NCI-H82 (cell line): ENCODE results near the gene BMERB1.
"Not testable (repeated sequence)": the region's sequence is repeated elsewhere in the genome, so short reads cannot be mapped to it uniquely, and the experiment has no call there.

Source experiments
- DNase-seq: peaks from one replicate; lab custom pipeline; 2025; lab: John Stamatoyannopoulos, UW

The BMERB1 gene

DNA sequence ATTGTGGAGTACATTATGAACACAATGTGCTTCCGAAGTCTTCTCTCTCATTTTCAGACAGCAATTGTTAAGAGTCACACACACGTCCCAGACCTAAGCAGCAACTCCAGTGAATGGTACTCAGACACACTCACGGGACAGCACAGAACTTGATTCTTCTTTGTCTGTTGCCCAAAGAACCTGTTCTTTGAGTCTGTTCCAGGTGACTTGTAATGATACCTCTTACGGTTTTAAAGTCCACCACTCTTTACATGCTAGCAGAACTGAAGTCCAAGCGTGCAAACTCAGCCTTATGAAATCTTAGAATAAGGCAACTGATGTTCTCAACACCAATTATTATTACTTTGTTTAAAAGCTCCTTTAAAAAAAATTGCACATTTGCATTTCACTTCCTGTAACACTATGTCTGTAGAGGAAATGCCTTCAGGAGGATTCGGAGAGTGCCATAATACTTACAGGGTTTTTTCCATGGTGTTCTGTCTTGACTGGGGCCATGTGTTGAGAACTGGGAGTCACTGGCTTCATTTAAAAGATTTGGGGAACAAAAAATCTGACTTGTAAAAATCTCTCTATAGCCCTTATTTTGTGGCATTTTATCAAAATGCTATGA is 160.4 kb downstream of the BMERB1 start:
- DNase-seq, result no peak

DNA sequence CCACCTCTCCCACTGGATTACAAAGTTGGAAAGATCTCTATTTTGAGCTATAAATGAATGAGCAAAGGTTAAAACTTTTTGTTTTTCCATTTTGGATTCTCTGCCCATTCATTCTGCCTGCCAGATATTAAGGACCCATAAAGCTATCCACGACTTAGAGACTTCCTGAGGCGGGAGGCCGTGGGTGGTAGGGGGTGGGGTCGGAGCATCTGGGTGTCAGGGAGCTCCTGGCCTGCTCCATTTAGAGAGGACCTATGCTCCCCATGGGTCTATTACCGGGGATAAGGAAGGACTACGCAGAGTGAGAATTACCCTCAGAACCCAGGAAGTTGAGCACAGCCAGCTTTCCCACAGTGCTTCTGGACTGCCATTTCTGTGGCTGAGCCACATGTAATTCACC is 162.7 kb downstream of the BMERB1 start:
- DNase-seq, result no peak

DNA sequence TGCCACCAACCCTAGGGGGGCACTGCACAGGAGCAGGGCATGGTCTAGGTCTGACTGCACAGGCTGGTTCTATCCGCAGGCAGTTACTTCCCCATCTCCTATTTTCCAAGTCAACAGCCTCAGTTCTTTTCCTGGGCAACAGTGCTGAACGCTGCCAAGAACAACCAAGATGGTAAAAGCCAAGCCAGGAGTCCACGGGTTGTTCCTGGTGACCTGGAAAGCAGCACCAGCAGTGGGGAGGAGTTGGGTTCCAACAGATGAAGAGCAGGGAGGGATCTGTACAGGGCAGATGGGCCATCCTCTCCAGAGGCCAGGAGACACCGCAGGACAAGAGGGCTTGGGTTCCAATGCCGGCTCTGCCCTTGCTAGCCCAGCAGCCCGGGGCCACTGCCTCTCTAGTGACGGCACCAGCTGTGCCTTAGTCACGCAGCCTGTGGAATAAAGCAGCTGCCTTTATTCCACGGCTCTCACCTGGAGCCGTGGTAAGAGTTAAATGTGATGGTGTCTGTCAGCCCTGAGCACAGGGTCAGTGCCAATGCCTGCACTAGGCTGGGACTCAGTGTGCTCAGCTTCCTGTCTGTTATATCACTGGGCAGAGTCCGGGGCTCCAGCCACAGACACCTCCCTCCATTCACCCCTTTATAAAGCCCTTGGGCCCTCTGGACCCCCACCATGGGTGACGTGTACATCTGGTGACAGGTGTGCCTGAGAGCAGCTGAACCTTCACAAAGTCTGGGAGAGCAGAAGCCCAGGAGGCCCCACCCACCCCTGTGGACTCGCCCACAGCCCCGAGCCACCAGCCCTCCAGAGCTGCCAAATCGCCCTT is 163.6 kb downstream of the BMERB1 start:
- DNase-seq, result no peak

DNA sequence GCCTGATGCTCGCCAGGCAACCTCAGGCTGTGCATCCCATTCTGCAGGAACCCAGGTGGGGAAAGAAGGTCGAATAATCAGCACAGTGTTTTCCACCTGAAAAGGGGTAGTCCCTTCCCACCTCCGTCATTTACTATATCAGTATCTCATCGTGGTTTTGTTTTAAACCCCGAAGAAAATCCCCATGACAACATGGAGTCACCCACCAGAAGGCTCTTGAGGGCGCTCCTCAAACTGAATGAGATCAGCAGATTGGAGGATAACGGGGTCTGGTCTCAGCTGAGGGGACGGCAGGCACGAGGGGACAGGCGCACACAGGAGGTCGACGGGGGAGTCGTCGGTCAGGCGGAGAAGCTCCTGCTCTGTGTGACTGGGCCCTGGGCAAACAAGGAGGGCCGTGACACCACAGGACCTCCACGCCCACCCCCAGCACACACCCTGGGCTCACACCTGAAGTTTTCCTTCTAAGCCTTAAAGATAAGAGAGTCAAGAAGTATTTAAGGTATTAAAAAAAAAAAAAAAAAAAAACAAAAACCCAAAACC is 164.3 kb downstream of the BMERB1 start:
- DNase-seq, result no peak

DNA sequence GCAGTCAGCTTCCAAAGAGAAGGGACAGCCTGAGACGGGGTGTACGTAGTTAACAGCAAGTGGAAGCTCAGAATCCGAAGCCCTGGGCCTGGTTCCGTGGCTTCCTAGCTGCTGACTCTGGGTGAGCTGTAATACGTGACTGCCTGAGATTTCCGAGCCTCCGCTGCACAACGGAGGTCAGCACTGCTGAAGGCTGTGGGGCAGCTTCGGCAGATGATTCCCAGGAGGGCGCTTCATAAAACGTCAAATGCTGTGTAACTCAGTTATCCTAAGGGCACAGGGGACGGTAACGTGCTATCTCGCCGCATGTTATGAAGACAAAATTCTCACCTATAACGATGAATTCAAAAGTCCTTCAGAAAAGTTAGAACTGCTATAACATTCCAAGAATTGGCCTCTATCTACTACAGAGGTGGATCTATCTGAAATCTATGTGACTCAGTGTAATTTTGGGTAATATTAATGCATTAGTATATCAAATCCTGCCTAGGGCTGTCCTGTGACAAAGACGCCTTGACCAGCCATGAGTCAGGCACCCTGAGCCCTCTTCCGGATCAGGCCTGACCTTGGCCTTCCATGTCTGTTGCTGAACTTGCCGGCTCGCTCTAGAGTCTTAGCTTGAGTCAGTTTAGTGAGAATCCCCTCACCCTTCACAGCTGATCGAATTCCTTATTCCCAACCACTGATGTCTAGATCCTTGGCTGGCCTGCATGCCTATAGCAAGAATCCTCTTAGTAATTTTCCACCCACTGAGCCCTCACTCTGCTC is 165.1 kb downstream of the BMERB1 start:
- no peak for DNase-seq

DNA sequence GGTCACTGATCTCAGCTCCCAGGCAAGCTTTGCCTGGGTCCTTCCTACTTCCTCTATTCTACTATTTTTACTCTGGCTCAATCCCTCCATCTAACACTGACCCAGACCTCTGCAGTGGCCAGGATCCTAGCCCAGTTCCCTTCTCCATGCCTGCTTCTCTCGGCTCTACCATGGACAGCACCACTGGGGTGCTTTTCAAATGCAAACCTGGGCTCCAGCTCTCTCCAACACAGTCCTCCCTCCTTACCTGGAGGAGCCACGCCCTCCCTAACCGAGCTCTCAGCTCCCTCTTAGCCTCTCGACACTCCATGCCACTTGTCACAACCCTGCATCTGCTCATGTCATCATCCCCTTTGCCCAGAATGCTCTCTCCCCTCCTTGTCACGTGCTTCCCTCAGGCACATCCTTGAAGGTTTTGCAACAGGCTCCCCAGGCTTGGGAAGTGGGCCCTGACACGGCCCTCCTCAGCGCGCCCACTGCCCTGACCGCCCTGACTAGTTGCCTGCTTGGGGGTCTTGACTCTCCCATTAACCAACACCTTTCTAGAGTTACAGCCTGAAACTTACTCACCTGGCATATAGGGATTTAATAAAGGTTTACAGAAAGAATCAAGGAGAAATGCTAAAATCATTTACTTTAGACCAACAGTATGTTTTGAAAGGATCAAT is 167.0 kb downstream of the BMERB1 start:
- no peak for DNase-seq

DNA sequence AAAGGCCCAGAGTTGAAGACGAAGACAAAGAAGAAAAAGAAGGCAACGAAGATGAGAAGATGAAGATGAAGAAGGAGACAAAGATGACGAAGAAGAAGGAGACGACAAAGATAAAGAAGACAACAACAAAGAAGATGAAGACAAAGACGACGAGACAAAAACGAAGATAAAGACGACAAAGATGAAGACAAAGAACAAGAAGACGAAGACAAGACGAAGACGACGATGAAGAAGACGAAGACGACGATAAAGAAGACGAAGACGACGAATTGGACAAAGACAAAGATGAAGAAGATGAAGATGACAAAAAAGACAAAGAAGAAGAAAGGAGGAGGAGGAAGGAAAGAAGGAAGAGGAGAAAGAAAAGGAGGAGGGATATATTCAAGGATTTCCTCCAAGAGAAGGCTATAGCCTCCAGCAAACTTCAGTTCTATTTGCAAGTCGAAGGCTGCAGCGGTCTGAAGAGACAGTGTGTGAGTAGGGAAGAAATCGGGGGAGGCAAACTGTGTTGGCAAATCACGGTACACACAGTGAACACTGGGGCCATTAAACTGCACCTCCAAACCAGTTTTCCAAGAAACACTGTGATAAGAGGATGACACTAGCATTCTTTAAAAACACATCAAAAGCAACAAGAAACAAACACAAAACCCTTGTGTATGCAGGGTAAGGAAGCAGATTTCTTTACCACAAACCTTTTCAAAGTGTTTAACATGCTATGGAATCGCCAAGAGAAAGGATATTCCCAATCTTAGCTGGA is 168.1 kb downstream of the BMERB1 start:
- no peak for DNase-seq

DNA sequence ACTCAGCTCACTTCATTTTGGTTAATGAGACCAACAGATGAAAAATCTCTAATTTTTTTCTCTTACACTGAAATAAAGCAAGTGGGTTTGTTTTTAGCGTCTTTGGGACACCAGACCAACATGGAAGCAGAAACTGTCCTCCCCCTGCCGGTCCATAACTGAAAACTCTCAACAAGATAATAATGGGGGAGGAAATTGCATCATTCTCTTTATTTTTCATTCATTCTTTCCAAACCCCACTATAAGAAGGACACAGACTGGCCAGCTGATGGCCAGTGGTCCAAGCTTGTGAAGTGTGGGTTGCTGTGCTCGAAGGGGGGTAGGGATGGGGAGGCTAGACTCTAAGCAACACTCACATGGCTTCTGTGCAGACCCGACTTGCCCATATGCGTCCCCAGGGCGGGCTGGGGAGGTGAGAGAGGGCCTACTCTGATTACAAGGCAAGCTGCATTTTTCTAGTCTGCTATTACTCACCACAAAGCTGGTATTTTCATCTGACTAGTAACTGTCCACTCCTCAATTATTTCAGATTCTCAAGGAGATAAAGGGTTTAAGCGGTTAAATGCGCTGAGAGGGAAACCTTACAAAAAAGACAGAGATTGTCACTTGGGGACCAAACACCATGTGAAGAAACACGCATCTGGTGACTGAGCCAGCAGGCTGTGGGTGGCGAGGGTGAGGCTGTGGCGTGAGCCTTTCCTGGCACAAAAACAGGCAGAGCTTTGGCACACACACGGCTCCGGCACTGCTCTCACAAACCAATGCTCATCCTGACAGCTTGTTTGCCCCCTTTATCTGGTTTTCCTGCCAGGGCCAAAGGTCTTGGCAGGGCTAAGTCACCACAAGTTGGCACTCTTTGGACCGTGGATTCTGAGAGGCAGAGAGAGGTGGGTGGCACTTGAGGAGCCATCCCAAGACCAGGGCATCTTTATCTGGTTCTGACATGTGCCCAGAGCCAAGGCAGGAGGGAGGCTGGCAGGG is 170.4 kb downstream of the BMERB1 start:
- DNase-seq, result no peak

DNA sequence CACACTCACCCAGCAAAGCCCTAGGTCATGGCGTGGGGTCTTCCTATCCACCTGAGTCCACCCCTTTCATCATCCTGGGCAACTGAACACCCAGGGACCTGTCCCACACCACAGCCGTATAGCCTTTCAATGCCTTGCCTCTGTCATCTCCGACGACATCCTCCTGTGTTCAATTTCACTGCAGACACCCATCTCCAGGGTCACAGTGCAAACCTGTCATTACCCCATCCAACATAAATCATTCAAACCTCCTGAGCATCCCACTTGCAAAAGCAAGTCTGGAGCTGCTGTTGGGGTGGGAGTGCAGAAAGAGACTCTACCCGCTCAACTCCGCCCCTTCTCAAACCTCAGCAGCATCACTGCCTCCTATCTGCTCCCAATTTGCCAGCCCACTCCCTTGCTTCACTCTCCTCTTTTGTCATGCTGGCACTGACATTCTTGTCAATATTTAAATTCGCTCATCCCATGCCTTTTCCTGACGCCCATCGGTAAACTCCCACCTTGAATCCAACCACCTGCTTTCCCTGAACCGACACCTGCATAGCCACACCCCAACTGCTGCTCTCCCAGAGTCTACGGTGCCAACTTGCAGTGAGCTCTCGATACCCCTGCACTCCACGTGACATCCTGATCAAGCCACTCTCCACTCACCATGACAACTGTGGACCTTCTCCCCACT is 171.6 kb downstream of the BMERB1 start:
- no peak for DNase-seq

DNA sequence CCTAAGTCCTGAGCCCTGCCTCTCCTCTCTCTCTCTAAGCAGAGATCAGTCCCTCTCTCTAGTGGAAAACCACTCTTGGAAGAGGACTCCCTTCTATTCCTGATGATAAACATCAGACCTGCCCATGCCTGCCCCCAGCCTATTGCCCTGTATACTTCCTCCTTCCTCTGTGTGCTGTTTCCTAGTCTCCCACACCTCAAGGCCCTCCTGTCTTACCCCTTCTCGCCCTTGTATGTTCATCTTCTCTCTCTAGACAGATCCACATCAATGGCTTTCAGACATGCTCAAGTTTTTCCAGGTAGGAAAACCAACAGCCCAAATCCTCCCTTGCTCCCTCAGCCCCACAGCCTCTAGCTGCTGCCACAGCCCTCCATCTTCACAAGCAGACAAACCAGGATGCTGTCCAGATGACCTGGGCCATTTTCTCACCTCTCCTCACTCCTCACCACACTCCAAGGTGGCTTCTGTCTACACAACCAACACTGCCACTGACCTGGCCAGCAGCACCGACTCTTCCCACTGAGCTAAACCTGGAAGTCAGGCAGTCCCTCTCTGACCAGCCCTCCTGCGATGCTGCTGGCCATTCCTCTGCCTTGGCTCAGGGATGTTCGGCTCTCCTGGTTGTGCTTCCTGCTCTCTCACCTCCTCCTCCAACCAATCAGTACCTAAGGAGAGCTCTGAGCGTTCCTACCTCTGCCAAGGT is 172.3 kb downstream of the BMERB1 start:
- DNase-seq, result no peak

DNA sequence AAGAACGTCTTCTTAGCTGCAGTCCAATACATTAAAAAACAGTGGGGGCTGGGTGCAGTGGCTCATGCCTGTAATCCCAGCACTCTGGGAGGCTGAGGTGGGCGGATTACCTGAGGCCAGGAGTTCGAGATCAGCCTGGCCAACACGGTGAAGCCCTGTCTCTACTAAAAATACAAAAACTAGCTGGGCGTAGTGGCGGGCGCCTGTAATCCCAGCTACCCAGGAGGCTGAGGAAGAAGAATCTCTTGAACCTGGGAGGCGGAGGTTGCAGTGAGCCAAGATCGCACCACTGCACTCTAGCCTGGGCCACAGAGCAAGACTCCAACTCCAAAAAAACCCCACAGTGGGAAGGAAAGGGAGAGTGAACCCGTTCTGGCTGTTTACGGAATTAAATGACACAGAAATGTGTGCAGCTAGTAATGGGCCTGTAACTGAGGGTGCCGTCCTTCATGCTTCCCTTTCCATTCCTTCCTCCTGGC is 172.9 kb downstream of the BMERB1 start:
- not testable (repeated sequence) for DNase-seq

DNA sequence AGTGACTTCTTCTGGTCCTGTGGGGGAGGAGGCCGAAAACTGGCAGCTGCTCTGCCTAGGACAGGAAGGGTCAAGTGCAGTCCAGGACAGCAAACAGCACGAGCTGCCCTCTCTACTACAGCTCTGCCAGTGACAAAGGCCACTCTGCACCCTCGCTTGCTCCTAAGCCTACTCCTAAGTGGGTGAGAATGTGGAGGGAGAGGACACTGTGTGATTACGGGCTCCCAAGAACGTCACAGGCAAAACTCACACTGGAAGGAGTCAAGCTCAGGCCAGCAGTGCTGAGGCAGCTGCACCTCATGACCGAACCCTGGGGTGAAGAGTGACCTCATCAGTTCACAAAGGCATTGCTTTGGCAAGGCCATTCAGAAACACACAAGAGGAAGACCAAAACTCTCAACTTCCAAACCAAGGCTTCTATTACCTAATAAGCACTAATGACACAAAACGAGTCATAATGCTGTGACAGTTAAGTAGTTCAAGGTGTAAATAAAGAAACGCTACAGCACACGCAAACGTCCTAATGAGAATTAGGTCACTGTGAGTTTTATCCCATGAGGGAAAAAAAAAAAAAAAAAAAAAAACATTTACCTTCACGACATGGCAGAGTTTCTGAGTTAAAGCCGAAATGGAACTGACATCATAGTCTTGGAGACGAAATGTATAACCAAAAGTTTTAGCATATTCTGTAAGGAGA is 173.5 kb downstream of the BMERB1 start:
- no peak for DNase-seq

DNA sequence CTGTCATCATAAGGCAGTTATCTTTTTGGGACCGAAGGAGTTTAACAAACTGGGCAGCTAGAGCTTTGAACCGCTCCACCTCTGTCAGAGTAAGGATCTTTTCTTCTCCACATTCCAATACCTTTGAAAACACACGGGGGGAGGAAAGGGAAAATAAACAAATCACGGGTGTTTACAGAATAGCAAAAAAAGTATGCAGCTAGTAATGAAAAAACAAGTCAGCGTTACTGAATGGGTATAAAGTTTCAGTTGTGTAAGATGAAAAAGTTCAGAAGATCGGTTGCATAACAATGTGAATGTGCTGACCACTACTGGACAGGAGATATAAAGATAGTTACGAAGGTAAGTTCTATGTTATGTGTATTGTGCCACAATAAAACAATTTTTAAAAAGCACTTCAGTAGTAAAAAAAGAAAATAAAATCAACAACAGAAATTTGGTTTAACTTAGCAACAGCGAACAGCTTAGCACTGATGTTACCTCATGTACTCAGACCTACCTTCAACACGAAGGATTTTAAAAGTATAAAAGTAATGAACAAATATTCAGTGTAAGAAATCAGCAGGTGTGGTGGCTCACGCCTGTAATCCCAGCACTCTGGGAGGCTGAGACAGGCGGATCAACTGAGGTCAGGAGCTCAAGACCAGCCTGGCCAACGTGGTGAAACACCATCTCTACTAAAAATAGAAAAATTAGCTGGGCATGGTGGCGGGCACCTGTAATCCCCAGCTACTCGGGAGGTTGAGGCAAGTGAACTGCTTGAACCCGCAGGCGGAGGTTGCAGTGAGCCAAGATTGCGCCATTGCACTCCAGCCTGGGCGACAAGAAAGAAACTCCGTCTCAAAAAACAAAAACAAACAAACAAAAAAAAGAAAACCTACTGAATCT is 174.3 kb downstream of the BMERB1 start:
- DNase-seq, result no peak

DNA sequence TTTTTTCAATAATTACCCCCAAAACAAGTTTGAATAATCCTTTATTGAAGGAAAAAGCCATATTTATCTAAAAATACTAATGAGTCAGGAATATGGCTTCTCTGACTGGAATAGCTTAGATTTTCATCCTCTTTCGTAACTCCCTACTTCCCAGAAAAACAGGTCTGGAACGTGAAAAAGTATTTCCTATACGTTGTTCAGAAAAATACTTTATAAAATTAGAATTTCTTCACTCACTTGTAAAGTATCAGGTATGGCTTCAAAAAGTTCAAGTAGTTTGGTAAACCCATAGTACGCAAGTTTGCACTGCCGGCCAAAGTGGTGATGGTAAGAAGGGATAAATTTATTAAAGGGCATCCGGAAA is 174.9 kb downstream of the BMERB1 start:
- DNase-seq, result no peak

DNA sequence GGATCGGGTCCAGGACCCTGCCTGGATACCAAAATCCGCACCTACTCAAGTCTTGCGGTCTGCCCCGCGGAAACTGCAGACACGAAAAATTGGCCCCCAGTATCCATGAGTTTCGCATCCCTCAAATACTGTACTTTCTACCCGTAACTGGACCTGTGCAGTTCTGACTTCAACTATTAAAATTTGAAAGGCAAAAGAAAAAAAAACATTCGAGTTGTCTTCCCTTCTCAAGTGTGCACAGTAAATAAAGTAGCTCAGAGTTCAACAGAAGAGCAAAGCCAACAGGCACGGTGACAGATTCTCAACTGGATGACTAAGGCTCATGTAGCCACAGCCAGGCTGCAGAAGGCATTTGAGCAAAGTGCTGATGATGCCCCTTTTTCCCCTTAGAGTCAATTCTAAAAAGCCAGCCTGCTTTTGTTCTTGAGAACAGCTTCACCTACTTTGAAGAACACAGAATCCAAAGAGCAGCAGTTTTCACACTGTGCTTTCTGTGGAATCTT is 176.0 kb downstream of the BMERB1 start:
- DNase-seq, result no peak

DNA sequence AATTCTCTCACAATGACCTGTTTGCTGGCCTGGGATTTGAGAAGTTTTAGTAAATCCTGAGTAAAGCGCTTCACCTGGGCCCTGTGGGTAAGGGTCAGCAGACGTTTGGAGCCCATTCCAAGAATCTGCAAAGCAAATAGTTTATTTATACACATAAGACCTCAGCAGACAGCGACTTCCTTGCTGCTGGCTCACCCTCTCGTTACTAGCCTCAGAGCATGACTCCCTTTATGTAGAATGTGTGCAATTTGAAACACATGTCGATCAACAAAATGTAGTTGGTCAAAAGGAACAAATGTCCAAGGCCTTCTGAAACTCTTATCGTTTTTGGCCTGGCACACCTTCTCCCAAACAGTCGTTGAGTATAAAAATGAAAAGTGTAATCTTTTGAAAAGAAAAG is 177.2 kb downstream of the BMERB1 start:
- no peak for DNase-seq

DNA sequence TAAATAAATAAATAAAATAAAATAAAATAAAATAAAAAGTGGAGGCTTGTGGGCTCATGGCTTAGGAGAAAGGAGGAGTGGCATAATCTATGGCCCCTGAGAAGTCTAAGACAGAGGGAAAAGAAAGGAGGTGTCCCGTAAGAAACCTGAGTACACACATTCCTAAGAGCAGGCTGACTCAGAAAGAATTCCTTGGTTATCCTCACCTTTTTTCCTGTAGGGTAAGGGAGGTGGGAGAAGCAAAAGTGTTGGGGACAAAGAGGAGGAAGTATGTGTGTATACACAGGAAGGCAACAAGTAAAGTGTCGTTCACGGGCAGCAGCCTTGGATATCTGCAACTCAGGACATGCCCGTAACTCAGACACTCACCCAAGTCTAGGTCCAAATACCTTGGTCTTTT is 179.3 kb downstream of the BMERB1 start:
- DNase-seq, result no peak
